Activated CD8-positive, alpha-beta memory T cell treated with anti-CD3 and anti-CD28 coated beads for 36 hours (primary cell): ENCODE measurements around the gene SLC9A5. TPM values are rescaled to one million over a fixed set of nuclear protein-coding genes. Genes with fewer than 3 reads are reported as not detected.

Source experiments
- CTCF ChIA-PET: fragments of 350-600 bp; sonication (Branson Sonifier 250); formaldehyde crosslinking; loops from one replicate; lab custom pipeline; 2021; ENCODE audit warnings: antibody characterized with exemption; lab: Charles Lee
- POLR2A ChIA-PET: fragments of 350-600 bp; sonication (Branson Sonifier 250); formaldehyde crosslinking; loops from one replicate; lab custom pipeline; 2021; ENCODE audit warnings: antibody characterized with exemption; lab: Charles Lee
- total RNA-seq, 2 experiments: library from RNA; stranded (reverse); gene quantifications; one replicate each; pipeline ENCODE4 v1.2.3, GENCODE V29; 2021

Gene SLC9A5
- total RNA-seq = 1 to 10 TPM; 6.7 to 7.8 TPM

GRCh38 chr16:67248401-67249177, at the start of gene SLC9A5:
Gene SLC9A5 (plus strand): TSS chr16:67248979. CDS start chr16:67249015, 36 bp downstream.
- CTCF ChIA-PET = interaction anchor here (0.6 to 6.9 kb wide), 7 partner anchors 11 to 222 kb away, joined by 3 to 30 read pairs (median 5); partner anchors contain the start of gene TMEM208

GRCh38 chr16:67199011-67199807, 49.6 kb upstream of the SLC9A5 start, which contains the start of gene ELMO3:
Gene ELMO3 (plus strand): TSS chr16:67199131. CDS start chr16:67199327, 196 bp downstream.
- ChIA-PET CTCF (interaction anchor here (1.5 to 2.1 kb wide), 2 partner anchors 9 to 250 kb away, joined by 3 to 7 read pairs; no protein-coding TSS in a partner anchor), POLR2A (no interaction called here)

More at GRCh38 chr16:67248401-67249177, at the start of gene SLC9A5:
- POLR2A ChIA-PET = interaction anchor here (0.6 to 2.2 kb wide), 5 partner anchors 10 to 21 kb away, joined by 3 to 10 read pairs (median 3); partner anchors contain the start of gene TMEM208

- ChIA-PET CTCF (interaction anchor here (1.5 kb wide), 1 partner anchor 249 kb away, joined by 3 read pairs; no protein-coding TSS in a partner anchor), POLR2A (no interaction called here)
These were observed 49.0 kb upstream of the SLC9A5 start for GRCh38 chr16:67199808-67200198.

- ChIA-PET POLR2A (no interaction called here), CTCF (interaction anchor here (1.2 kb wide), 1 partner anchor 8 kb away, joined by 3 read pairs; no protein-coding TSS in a partner anchor)
These were observed 48.3 kb upstream of the SLC9A5 start for GRCh38 chr16:67200491-67200890.

- CTCF ChIA-PET = interaction anchor here (1.2 kb wide), 1 partner anchor 9 kb away, joined by 3 read pairs; no protein-coding TSS in a partner anchor
- POLR2A ChIA-PET = no interaction called here
These were observed 47.1 kb upstream of the SLC9A5 start for GRCh38 chr16:67201411-67202345.

- CTCF ChIA-PET = no interaction called here
- POLR2A ChIA-PET = interaction anchor here (0.6 kb wide), 1 partner anchor 30 kb away, joined by 4 read pairs; no protein-coding TSS in a partner anchor
These were observed 46.4 kb upstream of the SLC9A5 start for GRCh38 chr16:67202426-67202825.

GRCh38 chr16:67202956-67203493, 45.8 kb upstream of the SLC9A5 start:
- POLR2A ChIA-PET = interaction anchor here (0.6 kb wide), 1 partner anchor 30 kb away, joined by 4 read pairs; no protein-coding TSS in a partner anchor
- CTCF ChIA-PET = no interaction called here

GRCh38 chr16:67204076-67204475, 44.7 kb upstream of the SLC9A5 start:
- ChIA-PET POLR2A (no interaction called here), CTCF (no interaction called here)

- ChIA-PET CTCF (interaction anchor here (0.5 kb wide), 1 partner anchor 17 kb away, joined by 3 read pairs; no protein-coding TSS in a partner anchor), POLR2A (no interaction called here)
These were observed 42.5 kb upstream of the SLC9A5 start for GRCh38 chr16:67206129-67206837.

- ChIA-PET POLR2A (no interaction called here), CTCF (interaction anchor here (0.5 kb wide), 1 partner anchor 17 kb away, joined by 3 read pairs; no protein-coding TSS in a partner anchor)
These were observed 41.9 kb upstream of the SLC9A5 start for GRCh38 chr16:67206838-67207248.

GRCh38 chr16:67207249-67208091, 41.3 kb upstream of the SLC9A5 start:
- POLR2A ChIA-PET = interaction anchor here (0.7 to 1.1 kb wide), 4 partner anchors 9 to 79 kb away, joined by 3 to 5 read pairs (median 3); no protein-coding TSS in a partner anchor

GRCh38 chr16:67208154-67208896, 40.5 kb upstream of the SLC9A5 start:
- ChIA-PET POLR2A (interaction anchor here (0.7 to 1.2 kb wide), 8 partner anchors 10 to 167 kb away, joined by 3 to 7 read pairs (median 4); partner anchors contain the start of gene TMEM208), CTCF (interaction anchor here (0.6 to 1.4 kb wide), 2 partner anchors 10 to 281 kb away, joined by 3 to 7 read pairs; partner anchors contain the start of gene ELMO3)

More at GRCh38 chr16:67207249-67208091, 41.3 kb upstream of the SLC9A5 start:
- CTCF ChIA-PET = interaction anchor here (1.4 kb wide), 1 partner anchor 9 kb away, joined by 7 read pairs; the partner anchor contains the start of gene ELMO3

- ChIA-PET CTCF (interaction anchor here (1.4 kb wide), 1 partner anchor 17 kb away, joined by 4 read pairs; the partner anchor contains the start of gene TMEM208), POLR2A (interaction anchor here (0.7 to 0.9 kb wide), 2 partner anchors 18 to 23 kb away, joined by 3 to 4 read pairs; partner anchors contain the start of gene TMEM208)
These were observed 39.2 kb upstream of the SLC9A5 start for GRCh38 chr16:67209565-67209964.

- POLR2A ChIA-PET = interaction anchor here (0.5 kb wide), 1 partner anchor 9 kb away, joined by 6 read pairs; no protein-coding TSS in a partner anchor
These were observed 38.5 kb upstream of the SLC9A5 start for GRCh38 chr16:67210069-67210937.

More at GRCh38 chr16:67210069-67210937, 38.5 kb upstream of the SLC9A5 start:
- CTCF ChIA-PET = interaction anchor here (1.4 kb wide), 1 partner anchor 16 kb away, joined by 4 read pairs; the partner anchor contains the start of gene TMEM208
